ENCODE measurements around the gene TCF7L2.

Gene TCF7L2

DNA sequence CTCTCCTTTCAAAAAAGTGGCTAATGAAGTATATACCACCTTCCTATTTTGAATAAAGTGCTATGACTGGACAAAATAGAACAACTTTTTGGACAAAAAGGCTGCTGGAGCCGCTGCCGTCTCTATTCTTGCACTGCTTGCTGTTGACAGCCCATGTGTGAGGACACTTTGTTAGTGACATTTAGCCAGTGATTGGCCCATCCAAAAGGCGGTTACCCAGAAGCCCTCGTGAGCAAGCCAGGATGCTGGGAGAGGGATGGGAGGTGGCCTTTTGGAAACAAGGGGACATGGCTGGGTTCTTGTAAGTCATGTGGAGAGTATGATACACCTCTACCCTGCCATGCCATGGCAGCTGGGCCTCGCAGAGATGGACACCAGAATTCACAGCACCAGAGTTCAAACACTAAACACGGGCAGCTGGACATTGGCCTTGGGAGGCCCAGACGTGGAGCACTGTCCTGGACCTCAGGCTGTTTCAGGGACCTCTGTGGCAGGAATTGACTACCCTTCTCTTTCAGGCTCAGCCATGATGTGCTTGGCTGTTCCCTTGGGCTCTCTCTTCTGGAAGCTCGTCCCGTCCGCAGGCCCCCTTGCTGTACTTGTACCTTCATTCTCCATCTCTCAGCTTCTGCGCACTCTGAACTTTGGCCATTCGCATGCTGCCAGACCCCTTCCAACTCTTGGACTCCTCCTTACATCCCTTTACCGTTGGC is 118.3 kb downstream of the TCF7L2 start:
- no peak for DNase-seq

DNA sequence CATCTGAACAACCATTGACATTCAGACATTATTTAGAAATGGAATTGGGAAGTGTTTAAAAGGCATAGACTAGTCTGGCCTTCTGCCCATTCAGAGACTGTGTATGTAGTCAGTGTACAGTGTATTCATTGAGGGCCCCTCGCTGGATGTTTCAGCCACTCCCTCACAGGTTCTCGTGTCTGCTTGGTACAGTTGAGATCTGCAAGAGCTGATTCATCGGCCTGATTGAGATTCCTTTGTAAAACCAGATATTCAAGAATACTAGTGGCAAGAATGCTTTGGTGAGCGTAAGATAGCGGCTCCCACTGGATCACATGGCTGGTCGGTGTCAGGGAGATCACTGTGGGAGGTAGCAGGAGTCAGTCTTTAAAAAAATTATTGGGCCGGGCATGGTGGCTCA is 119.5 kb downstream of the TCF7L2 start:
- DNase-seq: no peak

DNA sequence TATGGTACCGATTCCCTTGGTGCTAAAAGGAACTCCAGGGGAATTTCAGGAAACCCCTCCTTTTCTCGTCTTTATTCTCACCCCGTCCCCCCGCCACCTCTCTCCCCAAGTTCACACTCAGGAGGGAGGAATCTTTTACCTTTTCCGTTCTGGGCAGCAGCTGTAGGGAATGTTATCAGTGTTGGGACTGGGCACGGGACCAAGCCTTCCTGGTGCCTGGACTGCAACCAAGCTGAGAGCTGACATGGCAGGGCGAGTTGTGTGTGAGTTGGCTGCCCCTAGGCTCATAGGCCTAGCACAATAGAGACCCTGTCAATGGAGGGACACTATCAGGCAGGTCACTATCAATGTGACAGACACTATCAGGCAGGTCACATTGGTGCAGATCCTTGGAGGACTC is 121.4 kb downstream of the TCF7L2 start:
- no peak for DNase-seq

DNA sequence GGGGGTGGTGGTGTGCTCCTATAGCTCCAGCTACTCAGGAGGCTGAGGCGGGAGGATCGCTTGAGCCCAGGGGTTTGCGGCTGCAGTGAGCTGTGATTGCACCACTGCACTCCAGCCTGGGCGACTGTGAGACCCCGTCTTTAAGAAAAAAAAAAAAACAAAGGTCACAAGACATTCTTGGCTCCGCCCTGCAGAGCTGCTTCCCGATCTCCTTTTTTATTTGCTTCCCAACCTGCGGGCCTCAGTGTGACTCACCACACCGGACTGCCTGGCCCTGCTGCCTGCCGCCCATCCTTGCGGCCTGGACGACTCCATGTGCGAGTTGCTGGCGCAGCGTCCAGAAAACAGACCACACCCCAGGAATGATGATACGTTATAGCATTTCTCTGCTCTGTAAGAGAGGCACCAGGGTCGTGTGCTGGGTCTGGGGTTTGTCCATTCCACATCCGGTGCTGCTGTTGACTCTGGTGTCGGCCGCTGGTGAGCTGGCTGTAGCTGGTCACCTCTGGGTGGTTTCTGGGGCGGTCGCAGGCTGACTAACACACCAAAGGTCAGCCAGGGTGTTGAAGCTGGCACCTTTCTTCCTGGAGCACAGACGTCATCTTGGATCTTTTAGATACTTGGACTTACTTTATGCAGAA is 123.6 kb downstream of the TCF7L2 start:
- DNase-seq: no peak

DNA sequence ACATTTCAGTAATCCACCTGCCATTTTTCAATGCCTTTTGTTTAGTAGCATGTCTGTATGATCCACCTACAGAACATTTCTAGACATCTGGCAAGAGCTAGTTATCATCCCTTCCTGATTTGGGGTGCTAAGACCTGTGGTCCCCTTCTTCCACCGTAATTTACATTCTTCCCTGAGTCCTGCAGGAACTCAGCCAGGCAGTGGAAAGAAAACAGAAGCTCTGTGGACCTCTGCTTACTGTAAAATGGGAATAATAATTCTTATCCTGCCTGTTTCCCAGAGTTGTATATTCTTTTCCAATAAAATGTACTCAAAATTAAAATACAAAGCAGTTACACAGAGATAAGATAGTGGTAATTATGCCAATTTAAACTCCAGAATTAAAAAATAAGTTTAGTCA is 126.9 kb downstream of the TCF7L2 start:
- DNase-seq: no peak

- DNase-seq: no peak
Measured at GRCh38 chr10:113078282-113078907, 128.3 kb downstream of the TCF7L2 start.

DNA sequence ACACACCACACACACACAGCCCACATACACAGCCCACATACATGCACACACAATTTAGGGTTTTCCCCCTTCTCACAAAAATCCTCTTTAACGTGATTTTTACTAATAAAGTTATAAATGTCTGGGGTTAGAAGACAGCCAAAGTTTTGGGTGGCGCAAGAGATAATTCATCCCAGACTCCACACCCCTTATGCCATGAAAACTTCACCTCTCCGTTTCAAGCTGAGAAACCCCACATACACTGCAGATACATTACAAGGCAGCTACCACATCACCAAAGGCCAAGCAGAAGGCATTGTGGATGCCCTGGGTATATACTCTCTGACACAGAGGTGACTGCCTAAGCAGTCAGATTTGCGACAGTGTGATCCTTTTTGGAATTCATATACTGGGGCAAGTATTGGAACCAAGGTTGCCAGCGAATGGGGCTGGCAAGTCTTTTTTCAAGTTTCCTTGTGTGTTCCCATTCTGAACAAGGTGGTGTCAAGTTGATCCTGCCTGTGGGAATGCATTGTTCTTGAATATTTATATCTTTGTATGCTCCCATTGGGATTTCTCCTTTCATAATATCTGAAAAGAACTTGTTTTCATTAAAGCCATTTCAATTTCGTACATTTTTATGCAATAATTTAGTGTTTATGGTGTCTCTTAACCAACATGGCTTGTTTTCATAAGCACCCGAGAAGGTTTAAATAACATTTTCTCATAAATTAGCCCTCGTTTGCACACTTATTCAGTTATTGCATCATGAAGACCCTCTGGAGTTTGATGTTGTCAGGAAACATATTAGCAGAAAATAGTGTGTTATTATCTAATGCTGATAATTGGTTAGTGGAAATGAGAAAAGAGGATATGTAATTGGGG is 130.2 kb downstream of the TCF7L2 start:
- DNase-seq: no peak

DNA sequence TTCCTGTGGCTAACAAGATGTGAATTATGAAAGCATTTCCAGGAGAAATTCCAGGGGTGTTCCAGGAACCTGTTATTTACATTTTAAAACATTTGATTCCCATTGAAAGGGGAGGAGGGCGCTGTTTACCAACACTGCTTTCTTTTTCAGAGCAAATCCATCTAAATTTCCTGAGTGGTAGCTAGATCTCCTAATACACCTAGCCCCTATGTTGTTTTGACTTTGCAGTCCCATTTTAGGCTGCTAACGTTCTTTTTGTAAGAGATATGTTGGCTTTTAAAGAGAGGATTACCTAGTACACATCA is 130.8 kb downstream of the TCF7L2 start:
- no peak for DNase-seq

DNA sequence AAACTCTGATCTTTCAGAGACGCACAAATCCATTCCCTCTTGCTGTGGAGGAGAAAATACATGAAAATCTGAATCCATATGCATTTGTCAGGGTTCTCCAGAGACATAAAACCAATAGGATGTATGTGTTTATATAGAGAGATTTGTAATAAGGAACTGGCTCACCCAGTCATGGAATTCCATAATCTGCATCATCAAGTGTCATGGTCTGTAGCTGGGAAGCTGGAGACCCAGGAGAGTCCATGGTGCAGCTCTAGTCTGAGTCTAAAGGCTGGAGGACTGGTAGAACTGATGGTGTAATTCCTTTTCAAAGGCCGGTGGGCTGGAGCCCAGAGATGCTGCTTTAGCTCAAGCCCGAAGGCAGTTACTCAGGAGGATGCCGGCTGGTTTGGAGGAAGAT is 134.0 kb downstream of the TCF7L2 start:
- no peak for DNase-seq

- DNase-seq: no peak
Measured at GRCh38 chr10:113085776-113086175, 135.7 kb downstream of the TCF7L2 start.

DNA sequence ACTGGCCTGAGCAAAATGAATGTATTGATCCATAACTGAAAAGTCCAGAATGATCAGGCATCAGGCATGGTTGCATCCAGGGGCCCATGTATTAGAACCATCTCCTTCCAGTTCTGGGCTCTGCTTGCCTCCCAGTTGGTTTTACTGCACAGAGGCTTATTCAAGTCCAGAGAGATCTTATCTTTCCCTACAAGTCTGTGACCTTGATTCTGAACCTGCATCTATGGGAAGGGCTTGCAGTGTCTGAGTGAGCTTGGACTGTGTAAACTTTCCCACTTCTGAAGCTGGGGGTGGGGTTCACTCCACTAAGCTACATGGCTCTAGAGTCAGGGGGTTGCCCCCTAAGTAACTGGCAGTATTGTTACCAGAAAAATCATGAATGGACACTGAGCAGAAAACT is 136.2 kb downstream of the TCF7L2 start:
- DNase-seq: no peak

GRCh38 chr10:113087165-113088029 is 137.3 kb downstream of the TCF7L2 start:
- no peak for DNase-seq

DNA sequence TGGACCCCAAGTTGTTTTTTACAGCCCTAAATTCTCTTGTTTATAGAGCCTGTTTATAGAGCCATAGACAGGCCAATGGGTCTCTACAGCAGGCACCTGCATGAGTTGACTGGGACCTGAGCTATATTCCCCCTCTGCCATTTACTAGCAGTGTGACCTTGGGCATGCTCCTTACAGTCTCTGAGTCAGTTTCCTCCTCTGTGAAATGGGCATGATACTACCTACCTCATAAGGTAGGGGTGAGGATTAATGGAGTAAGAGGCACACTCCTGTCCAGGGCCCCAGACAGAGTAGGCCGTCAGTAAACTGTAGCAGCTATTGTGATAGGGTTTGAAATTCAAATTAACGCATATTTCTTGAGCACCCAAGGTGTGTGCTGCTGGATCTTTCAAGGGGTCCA is 138.1 kb downstream of the TCF7L2 start:
- DNase-seq: no peak

DNA sequence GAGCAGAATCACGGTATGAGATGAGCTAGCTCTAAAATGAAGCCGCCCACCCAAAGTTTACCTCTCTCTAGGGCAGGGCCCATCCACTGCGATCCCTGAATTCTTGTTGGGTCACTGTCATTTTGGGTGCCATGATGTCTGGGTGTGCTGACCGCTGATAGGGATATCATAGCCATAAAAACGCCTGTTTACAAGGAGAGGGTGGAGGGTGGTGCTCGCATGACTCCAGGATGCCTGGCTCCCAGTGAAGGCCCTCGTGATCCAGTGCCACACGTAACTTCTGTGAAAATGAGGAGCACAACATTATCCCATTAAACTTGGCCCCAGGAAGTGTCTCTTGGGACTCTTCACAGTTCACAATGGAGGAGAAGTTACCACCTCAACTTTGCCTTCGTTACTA is 139.5 kb downstream of the TCF7L2 start:
- DNase-seq: no peak

GRCh38 chr10:113091920-113092319 is 141.9 kb downstream of the TCF7L2 start:
- no peak for DNase-seq

DNA sequence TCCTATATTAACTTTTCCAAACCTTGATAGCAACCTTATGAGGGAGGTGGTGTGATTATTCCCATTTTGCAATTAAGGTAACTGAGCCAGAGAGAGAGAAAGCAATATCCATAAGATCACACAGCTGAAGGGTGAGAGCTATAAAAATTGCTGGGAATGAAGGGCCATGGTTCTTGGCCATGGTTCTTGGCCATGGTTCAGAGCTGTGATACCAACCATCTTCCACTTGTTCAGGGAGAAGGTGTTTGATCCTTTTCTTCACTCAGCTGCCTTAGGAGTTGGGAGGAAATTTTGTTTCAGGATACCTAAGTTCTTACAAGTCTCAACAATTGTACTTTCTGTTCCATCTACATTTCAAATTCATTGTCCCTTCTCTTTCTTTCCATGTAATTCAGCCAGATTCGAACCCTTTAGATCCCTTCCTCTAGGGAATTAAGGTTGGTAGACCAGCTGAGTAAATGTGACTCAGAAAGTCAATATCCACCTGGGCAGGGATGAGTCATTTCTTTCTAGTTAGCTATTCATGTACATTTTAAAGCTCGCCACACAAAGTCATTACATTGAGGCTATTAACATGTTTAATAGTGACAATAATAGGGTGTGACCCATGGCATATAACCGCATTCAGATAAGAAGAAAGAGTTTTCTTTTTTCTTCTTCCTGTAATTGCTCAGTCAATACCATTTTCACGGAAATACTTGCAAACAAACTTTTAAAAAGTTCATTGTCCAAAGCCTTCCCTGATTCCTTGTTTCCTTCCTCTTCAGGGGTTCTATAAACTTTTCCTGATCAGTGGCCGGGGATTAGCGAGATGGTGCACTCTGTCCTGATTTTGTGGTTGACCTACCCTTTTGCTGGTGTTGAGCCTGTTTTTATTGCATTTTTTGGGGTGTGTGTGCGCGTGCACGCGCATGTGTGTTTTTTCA is 143.4 kb downstream of the TCF7L2 start:
- DNase-seq: no peak

- DNase-seq: no peak
Measured at GRCh38 chr10:113094114-113094486, 144.1 kb downstream of the TCF7L2 start.

GRCh38 chr10:113095419-113096127 is 145.5 kb downstream of the TCF7L2 start:
- DNase-seq: no peak

GRCh38 chr10:113096128-113096996 is 146.3 kb downstream of the TCF7L2 start:
- DNase-seq: no peak

- no peak for DNase-seq
Measured at GRCh38 chr10:113097036-113097435, 147.0 kb downstream of the TCF7L2 start.
